Measurements from ENCODE around the gene KLHL30.

DNA sequence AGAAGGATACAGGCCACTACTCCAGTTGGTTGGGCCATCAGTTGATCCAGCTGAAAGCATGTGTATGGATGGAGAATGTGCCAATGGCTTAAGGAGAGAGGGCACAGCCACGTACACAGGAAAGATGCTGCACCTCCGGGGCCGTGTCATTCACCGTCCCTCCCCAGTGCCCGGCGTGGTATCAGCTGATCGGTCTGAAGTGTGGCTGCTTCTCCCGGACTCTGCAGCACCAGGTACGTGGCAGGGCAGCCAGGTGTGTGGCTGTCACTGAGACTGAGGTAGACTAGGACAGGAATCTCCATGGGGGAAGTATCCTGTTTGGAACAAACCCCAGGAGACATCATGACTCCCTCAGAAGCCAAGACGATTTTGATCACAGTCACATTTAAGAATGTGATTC lies 16.1 kb downstream of the KLHL30 start:
- TF ChIP-seq EP300 (IDR thresholded peaks at IDR 0.05; ENCODE audit: borderline replicate concordance) (no peak), ZBTB7A (IDR thresholded peaks at IDR 0.05; ENCODE audit: low read depth) (no peak)
- TF ChIP-seq, protein P1, sequence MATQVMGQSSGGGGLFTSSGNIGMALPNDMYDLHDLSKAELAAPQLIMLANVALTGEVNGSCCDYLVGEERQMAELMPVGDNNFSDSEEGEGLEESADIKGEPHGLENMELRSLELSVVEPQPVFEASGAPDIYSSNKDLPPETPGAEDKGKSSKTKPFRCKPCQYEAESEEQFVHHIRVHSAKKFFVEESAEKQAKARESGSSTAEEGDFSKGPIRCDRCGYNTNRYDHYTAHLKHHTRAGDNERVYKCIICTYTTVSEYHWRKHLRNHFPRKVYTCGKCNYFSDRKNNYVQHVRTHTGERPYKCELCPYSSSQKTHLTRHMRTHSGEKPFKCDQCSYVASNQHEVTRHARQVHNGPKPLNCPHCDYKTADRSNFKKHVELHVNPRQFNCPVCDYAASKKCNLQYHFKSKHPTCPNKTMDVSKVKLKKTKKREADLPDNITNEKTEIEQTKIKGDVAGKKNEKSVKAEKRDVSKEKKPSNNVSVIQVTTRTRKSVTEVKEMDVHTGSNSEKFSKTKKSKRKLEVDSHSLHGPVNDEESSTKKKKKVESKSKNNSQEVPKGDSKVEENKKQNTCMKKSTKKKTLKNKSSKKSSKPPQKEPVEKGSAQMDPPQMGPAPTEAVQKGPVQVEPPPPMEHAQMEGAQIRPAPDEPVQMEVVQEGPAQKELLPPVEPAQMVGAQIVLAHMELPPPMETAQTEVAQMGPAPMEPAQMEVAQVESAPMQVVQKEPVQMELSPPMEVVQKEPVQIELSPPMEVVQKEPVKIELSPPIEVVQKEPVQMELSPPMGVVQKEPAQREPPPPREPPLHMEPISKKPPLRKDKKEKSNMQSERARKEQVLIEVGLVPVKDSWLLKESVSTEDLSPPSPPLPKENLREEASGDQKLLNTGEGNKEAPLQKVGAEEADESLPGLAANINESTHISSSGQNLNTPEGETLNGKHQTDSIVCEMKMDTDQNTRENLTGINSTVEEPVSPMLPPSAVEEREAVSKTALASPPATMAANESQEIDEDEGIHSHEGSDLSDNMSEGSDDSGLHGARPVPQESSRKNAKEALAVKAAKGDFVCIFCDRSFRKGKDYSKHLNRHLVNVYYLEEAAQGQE (IDR thresholded peaks at IDR 0.05; ENCODE audit: low read depth): no peak
- TF ChIP-seq, protein P2, sequence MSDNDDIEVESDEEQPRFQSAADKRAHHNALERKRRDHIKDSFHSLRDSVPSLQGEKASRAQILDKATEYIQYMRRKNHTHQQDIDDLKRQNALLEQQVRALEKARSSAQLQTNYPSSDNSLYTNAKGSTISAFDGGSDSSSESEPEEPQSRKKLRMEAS (IDR thresholded peaks at IDR 0.05): no peak
- TF ChIP-seq, protein P3, sequence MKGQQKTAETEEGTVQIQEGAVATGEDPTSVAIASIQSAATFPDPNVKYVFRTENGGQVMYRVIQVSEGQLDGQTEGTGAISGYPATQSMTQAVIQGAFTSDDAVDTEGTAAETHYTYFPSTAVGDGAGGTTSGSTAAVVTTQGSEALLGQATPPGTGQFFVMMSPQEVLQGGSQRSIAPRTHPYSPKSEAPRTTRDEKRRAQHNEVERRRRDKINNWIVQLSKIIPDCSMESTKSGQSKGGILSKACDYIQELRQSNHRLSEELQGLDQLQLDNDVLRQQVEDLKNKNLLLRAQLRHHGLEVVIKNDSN (IDR thresholded peaks at IDR 0.05): no peak

All from Ishikawa (cell line).